SK-N-SH (cell line): ENCODE measurements around the gene PRMT7.

Source experiments
- CTCF ChIP-seq: fragments of 200-600 bp; sonication (generic); IDR thresholded peaks from 2 replicates; pipeline ENCODE4 v1.6.1; 2017; ENCODE audit warnings: antibody characterized with exemption, mild to moderate bottlenecking, moderate library complexity
- MXI1 ChIP-seq: IDR thresholded peaks from 2 replicates; pipeline ENCODE4 v1.6.1; 2012; ENCODE audit warnings: mild to moderate bottlenecking, low read depth, low read length, improper control_type of control experiment
- RCOR1 ChIP-seq: fragments of 150-350 bp; IDR thresholded peaks from 2 replicates; pipeline ENCODE4 v1.6.1; 2017; ENCODE audit warnings: antibody characterized with exemption, low read length

- no peak for TF ChIP-seq CTCF
- no peak for TF ChIP-seq RCOR1
- no peak for TF ChIP-seq MXI1
Measured at GRCh38 chr16:68381363-68381724, 70.5 kb downstream of the PRMT7 start.
